C4-2B (cell line): ENCODE measurements around the gene KCNIP4.

Experiments
- H3K27ac ChIP-seq: fragments of 450-650 bp; 2 replicates; pipeline ENCODE4 v1.5.1; 2017
- ZFX ChIP-seq: fragments of 450-650 bp; IDR thresholded peaks from 2 replicates; pipeline ENCODE4 v1.6.1; 2017
- TF ChIP-seq, protein P1 (sequence below): fragments of 450-650 bp; conservative IDR thresholded peaks from 2 replicates; pipeline ENCODE4 v1.5.1; 2017; ENCODE audit warnings: mild to moderate bottlenecking

Gene KCNIP4

DNA sequence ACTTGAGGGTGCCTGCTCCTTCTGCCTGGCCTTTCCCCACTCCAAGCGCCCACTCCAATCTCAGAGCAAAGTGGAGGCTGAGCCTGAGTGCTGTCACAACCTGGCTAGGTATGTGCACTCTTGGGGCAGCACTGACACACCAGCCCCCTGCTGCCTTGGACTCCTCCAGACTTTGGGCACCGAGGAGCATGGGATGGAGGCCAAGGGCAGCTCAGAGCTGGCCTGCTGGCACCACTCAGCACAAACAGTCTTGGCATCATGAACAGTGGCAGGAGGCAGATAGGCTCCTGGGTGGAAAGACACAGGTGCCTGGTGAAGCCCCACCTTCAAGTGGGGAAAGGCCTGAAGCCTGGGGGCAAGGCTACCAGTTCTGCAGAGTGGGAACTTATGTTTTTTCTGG lies 91.8 kb downstream of the KCNIP4 start:
- no peak overlapping the region for H3K27ac ChIP-seq
- TF ChIP-seq ZFX, result no peak
- TF ChIP-seq, protein P1, sequence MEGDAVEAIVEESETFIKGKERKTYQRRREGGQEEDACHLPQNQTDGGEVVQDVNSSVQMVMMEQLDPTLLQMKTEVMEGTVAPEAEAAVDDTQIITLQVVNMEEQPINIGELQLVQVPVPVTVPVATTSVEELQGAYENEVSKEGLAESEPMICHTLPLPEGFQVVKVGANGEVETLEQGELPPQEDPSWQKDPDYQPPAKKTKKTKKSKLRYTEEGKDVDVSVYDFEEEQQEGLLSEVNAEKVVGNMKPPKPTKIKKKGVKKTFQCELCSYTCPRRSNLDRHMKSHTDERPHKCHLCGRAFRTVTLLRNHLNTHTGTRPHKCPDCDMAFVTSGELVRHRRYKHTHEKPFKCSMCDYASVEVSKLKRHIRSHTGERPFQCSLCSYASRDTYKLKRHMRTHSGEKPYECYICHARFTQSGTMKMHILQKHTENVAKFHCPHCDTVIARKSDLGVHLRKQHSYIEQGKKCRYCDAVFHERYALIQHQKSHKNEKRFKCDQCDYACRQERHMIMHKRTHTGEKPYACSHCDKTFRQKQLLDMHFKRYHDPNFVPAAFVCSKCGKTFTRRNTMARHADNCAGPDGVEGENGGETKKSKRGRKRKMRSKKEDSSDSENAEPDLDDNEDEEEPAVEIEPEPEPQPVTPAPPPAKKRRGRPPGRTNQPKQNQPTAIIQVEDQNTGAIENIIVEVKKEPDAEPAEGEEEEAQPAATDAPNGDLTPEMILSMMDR, result no peak

GRCh38 chr4:21856301-21856700 lies 92.3 kb downstream of the KCNIP4 start:
- no peak overlapping the region for H3K27ac ChIP-seq
- TF ChIP-seq, protein P1, result no peak
- TF ChIP-seq ZFX, result no peak

GRCh38 chr4:21849077-21849476 lies 99.5 kb downstream of the KCNIP4 start:
- TF ChIP-seq, protein P1, result no peak
- no peak overlapping the region for H3K27ac ChIP-seq

DNA sequence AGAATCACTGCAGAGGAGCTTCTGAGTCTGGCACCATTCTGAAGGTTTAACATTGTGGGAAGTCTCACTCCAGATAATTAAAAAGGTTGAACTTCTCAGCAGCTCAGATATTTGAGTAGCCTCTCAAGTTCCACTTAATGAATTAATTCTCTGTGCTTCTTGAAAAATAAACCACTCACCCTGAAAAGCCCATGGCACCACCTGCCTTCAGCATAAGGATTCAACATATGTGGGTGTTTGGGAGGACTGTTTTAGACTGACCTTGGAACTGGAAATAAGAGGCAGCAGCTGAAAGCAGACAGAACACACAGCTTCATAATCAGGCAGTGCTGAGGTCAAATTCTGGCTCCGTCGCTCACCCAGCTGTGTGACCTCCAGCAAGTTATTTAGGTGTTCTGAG lies 100.6 kb downstream of the KCNIP4 start:
- no peak overlapping the region for H3K27ac ChIP-seq
- TF ChIP-seq, protein P1, result no peak
- no peak for TF ChIP-seq ZFX

DNA sequence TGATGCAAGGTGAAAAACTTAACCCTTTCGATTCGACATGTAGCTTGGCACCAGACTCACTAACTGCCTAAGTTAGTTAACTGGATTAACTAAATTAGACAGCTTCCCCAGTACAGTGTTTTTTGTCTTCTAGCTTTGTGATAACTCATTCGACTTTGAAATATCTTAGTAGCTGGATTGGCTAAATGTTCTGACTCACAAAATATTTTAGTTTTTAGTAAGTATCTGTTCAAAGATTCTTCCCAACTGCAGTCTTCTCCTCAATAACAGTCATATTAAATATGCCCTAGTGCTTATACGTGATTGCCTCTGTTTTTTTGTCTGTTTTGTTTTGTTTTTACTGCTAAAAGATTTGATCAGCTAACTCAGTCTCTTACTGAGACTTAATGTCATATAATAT lies 102.9 kb downstream of the KCNIP4 start:
- TF ChIP-seq ZFX, result no peak
- TF ChIP-seq, protein P1, result no peak
- no peak overlapping the region for H3K27ac ChIP-seq

DNA sequence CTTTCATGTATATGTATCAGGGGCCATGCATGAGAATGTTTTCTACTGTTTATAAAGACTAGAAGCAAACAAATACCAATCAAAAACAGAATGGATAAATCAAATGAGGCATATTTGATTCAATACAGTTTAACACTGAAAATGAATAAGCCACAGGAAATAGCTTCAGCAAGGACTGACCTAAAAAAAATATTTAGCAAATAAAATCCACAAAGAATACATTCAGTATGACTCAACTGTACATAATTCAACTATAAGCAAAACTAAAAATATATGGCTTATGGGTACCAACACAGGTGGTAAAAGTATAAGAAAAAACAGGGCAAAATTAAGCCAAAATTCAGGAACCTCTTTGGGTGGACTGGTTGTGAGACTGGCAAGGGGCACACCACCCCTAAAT lies 112.9 kb downstream of the KCNIP4 start:
- no peak for TF ChIP-seq ZFX
- TF ChIP-seq, protein P1, result no peak
- H3K27ac ChIP-seq, result no peak overlapping the region

DNA sequence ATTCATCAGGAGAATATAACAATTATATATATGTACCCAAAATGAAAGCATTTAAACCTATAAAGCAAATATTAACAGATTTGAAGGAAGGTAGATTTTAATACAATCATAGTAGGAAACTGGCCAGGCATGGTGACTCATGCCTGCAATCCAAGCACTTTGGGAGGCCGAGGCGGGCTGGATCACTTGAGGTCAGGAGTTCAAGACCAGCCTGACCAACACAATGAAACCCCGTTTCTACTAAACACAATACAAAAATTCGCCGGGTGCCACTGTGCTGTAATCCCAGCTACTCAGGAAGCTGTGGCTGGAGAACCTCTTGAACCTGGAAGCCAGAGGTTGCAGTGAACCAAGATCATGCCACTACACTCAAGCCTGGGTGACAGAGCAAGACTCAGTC lies 118.3 kb downstream of the KCNIP4 start:
- no peak overlapping the region for H3K27ac ChIP-seq
- no peak for TF ChIP-seq ZFX
- TF ChIP-seq, protein P1, result no peak
